ENCODE results near the gene COMTD1.
A peak's percentile ranks its signal among the peaks of the same experiment; 100 is the strongest.
"Not testable (repeated sequence)": the region's sequence is repeated elsewhere in the genome, so short reads cannot be mapped to it uniquely, and the experiment has no call there.

The COMTD1 gene

GRCh38 chr10:75223507-75223906, 12.2 kb downstream of the COMTD1 start:
- no peak for DNase-seq (ENCODE audit: low read depth in 1 of 2, low spot score in 1 of 2)

DNA sequence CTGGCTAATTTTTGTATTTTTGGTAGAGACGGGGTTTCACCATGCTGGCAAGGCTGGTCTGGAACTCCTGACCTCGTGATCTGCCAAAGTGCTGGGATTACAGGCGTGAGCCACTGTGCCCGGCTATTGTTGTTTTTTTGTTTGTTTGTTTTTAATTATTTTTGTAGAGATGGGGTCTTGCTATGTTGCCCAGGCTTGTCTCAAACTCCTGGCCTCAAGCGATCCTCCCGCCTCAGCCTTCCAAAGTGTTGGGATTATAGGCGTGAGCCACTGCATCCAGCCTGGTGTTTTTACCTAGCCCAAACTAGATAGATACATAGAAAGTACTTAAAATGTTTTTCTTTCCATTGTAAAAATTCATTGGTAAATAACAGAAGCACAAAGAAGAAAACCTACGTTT, 14.3 kb downstream of the COMTD1 start:
- not testable (repeated sequence) for DNase-seq (ENCODE audit: low read depth in 1 of 2, low spot score in 1 of 2)

DNA sequence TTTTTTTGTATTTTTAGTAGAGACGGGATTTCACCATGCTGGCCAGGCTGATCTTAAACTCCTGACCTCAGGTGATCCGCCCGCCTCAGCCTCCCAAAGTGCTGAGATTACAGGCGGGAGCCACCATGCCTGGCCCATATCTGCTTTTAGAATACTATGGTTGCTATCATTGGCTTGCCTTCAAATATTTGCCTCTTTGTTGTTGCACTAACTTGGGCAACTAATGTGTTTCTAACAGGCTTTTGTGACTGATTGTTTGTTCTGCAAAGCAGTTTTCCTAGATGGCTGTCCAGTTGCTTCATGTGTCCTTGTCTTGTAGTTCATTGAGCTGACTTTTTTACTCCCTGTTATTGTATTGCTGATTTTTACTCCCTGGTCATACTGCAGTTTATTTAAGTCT, 15.5 kb downstream of the COMTD1 start:
- no peak for DNase-seq (ENCODE audit: low read depth in 1 of 2, low spot score in 1 of 2)

GRCh38 chr10:75212343-75212742, 23.4 kb downstream of the COMTD1 start:
- no peak for DNase-seq (ENCODE audit: low read depth in 1 of 2, low spot score in 1 of 2)

- no peak for DNase-seq (ENCODE audit: low read depth in 1 of 2, low spot score in 1 of 2)
These were observed 24.6 kb downstream of the COMTD1 start for GRCh38 chr10:75211007-75211691.

- DNase-seq (ENCODE audit: low read depth in 1 of 2, low spot score in 1 of 2) = peak; percentile 87 to 92
These were observed 25.3 kb downstream of the COMTD1 start, which contains the start of gene VDAC2 for GRCh38 chr10:75210282-75211006. Gene VDAC2 (plus strand): TSS chr10:75210796. CDS start chr10:75211159, 363 bp downstream.

DNA sequence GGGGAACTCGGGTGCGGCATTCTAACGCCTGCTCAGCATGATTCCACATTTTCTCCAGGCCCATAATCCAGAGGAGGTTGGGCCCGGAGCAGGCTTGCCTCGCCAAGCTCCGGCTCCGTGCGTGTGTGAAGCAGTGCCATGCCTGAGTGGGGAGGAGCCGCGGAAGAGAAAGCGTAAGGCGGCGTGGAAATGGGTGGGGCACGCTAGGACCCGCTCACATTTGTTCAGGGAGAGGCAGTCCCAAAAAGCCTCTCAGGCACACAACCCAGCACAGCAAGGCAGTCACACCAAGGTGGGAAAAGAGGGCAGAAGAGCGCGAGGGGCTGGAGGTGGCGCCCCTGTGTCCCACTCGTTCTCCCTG, 25.9 kb downstream of the COMTD1 start:
- peak; percentile 59 to 61 for DNase-seq (ENCODE audit: low read depth in 1 of 2, low spot score in 1 of 2)

- DNase-seq (ENCODE audit: low read depth in 1 of 2, low spot score in 1 of 2) = no peak
These were observed 26.5 kb downstream of the COMTD1 start for GRCh38 chr10:75209086-75209920.

DNA sequence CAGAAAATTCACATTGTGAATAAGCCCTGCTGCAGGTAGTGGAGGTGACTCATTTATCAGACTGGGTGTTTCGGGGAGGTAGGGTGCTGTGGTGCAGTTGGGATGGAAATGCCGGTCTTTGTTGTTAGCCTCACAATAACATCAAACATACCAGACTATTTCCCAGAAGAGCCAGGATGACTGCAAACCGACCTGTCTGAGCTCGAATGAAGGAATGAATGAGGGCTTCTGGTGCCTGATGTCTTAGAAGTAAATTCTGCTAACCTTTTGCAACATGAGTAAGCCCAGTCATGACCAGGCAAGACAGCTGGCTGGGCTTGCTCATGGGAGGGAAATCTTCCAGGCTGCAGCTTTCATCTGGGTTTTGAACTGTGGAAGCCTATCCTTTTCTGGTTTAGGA, 27.6 kb downstream of the COMTD1 start:
- DNase-seq (ENCODE audit: low read depth in 1 of 2, low spot score in 1 of 2) = no peak

- no peak for DNase-seq (ENCODE audit: low read depth in 1 of 2, low spot score in 1 of 2)
These were observed 28.0 kb downstream of the COMTD1 start for GRCh38 chr10:75207857-75208144.

DNA sequence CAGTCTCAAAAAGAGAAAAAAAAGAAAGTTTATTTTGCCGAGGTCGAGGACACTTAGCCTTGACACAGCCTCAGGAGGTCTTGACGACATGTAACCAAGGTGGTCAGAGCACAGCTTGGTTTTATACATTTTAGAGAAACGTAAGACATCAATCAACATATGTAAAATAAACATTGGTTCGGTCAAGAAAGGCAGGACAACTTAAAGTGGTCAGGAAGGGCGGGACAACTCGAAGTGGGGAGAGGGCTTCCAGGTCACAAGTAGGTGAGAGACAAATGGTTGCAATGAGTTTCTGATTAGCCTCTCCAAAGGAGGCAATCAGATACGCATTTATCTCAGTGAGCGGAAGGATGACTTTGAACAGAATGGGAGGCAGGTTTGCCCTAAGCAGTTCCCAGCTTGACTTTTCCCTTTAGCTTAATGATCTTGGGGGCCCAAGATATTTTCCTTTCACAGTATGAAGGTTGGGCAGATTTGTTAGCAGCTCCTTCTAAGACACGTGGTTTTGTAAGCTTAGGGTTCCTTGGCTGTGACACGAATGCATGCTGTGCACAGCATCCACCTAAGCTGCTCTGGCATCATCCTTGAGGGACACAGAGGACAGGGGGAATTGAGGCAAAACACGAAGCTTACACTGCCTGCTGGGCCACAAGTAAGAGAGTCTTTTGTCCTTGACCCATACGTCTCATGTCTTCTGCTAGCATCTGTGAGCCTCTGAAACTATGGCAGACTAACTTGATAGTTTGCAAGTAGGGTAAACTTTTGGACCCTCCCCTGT, 28.5 kb downstream of the COMTD1 start:
- DNase-seq (ENCODE audit: low read depth in 1 of 2, low spot score in 1 of 2) = no peak

DNA sequence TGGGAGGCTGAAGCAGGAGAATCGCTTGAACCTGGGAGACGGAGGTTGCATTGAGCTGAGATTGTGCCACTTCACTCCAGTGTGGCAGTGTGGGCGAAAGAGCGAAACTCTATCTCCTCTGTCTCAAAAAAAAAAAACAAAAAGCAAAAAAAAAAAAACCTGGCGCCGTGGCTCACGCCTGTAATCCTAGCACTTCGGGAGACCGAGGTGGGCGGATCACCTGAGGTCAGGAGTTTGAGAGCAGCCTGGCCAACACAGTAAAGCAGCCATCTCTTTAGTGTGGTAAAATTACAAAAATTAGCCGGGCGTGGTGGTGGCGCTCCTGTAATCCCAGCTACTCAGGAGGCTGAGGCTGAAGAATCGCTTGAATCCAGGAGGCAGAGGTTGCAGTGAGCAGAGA, 29.1 kb downstream of the COMTD1 start:
- not testable (repeated sequence) for DNase-seq (ENCODE audit: low read depth in 1 of 2, low spot score in 1 of 2)

GRCh38 chr10:75205908-75206307, 29.8 kb downstream of the COMTD1 start:
- DNase-seq (ENCODE audit: low read depth in 1 of 2, low spot score in 1 of 2) = no peak

- DNase-seq (ENCODE audit: low read depth in 1 of 2, low spot score in 1 of 2) = no peak
These were observed 32.0 kb downstream of the COMTD1 start for GRCh38 chr10:75203724-75204123.

DNA sequence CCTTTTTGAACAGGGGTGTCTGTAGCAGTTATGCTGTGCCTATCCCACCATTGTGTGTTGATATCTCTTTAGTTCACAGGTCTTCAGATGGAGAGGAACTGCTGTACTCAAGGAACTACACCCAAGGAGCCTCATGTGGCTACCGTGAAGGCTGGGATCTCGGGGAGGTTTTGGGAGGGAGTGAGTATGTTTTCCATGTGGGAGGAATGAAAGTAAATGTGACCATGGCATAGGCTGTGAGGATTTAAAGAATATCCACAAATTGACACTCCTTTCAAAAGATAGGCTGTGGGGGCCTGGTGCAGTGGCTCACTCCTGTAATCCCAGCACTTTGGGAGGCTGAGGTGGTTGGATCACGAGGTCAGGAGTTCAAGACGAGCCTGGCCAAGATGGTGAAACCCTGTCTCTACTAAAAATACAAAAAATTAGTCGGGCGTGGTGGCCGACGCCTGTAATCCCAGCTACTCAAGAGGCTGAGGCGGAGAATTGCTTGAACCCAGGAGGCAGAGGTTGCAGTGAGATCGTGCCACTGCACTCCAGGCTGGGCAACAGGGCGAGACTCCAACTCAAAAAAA, 32.6 kb downstream of the COMTD1 start:
- not testable (repeated sequence) for DNase-seq (ENCODE audit: low read depth in 1 of 2, low spot score in 1 of 2)

- no peak for DNase-seq (ENCODE audit: low read depth in 1 of 2, low spot score in 1 of 2)
These were observed 33.3 kb downstream of the COMTD1 start for GRCh38 chr10:75202321-75203045.

- DNase-seq (ENCODE audit: low read depth in 1 of 2, low spot score in 1 of 2) = no peak
These were observed 33.9 kb downstream of the COMTD1 start for GRCh38 chr10:75201793-75202307.

GRCh38 chr10:75199949-75200348, 35.8 kb downstream of the COMTD1 start:
- DNase-seq (ENCODE audit: low read depth in 1 of 2, low spot score in 1 of 2) = not testable (repeated sequence)

- DNase-seq (ENCODE audit: low read depth in 1 of 2, low spot score in 1 of 2) = no peak
These were observed 37.9 kb downstream of the COMTD1 start for GRCh38 chr10:75197906-75198305.

- DNase-seq (ENCODE audit: low read depth in 1 of 2, low spot score in 1 of 2) = no peak
These were observed 38.7 kb downstream of the COMTD1 start for GRCh38 chr10:75197066-75197465.

Measured in activated T-helper 1 cell treated with anti-CD3 and anti-CD28 coated beads, Interleukin-2, amount 50 U/mL, for 16 hours (primary cell).